ENCODE results near the gene LRRK1. TPM values are rescaled to one million over a fixed set of nuclear protein-coding genes. Genes with fewer than 3 reads are reported as not detected.
A peak's percentile ranks its signal among the peaks of the same experiment; 100 is the strongest.

The LRRK1 gene
- total RNA-seq, 4 donors from 2014 or later: 9.4 to 35.5 (median 16.9) TPM

- no peak for ATAC-seq (ENCODE audit: low FRiP score)
- peak; percentile 14 for DNase-seq (ENCODE audit: low spot score)
- TF ChIP-seq CTCF (IDR thresholded peaks at IDR 0.05): no peak
These were observed 118.1 kb downstream of the LRRK1 start for GRCh38 chr15:101037090-101037830.

DNA sequence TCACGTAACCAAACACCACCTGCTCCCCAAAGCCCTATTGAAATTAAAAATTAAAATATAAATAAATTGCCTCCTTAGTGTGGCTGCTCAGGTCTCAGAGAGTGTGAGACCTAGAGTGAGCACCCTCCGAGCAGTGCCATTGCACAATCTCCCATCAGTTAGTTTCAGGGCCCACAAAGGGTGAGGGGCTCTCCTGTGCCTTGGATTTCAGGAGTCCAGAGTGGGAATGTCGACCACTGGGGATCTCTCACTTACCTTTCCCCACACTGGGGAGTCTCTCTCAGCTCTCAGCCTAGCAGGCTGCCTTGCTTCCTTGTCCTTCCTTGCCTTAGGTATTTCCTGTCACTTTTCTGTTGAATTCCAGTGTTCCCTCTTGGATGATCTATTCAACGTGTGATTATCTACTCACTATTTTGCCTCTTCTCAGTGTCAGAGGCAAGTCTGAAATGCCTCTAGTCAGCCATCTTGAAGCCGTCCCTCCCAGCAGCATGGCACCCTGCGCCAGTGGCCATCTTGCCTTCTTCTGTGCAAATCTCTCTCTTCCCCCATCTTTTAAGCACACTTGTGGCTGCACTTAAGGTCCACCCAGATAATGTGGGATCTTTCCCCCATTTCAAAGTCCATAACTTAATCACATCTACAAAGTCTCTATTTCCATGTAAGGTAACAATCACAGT, 119.3 kb downstream of the LRRK1 start:
- no peak for DNase-seq (ENCODE audit: low spot score)
- TF ChIP-seq CTCF (IDR thresholded peaks at IDR 0.05): no peak

GRCh38 chr15:101039461-101039860, 120.3 kb downstream of the LRRK1 start:
- DNase-seq (ENCODE audit: low spot score) (no peak), ATAC-seq (ENCODE audit: low FRiP score) (no peak)
- no peak for TF ChIP-seq CTCF (IDR thresholded peaks at IDR 0.05)

More for the DNA sequence above, 119.3 kb downstream of the LRRK1 start:
- ATAC-seq (ENCODE audit: low FRiP score): no peak

DNA sequence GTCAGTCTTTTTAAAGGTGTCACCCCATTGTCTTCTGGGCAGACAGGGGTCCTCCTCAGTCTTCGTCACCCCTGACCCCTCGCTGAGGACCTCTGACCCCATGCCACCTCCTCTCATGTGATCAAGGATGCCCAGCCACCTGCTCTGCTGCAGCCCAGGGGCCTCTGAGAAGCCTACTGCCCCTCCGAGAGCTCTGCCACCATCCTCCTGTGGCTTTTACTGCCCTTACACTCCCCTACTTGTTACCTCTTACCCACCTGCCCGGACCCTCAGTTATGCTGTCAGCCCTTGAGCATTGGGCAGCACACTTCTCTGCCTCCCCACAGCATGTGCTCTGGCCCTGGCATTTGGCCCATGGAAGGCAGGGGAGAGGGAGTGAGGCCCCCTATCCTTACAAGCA, 123.2 kb downstream of the LRRK1 start:
- ATAC-seq (ENCODE audit: low FRiP score): no peak
- DNase-seq (ENCODE audit: low spot score): peak; percentile 18
- no peak for TF ChIP-seq CTCF (IDR thresholded peaks at IDR 0.05)

DNA sequence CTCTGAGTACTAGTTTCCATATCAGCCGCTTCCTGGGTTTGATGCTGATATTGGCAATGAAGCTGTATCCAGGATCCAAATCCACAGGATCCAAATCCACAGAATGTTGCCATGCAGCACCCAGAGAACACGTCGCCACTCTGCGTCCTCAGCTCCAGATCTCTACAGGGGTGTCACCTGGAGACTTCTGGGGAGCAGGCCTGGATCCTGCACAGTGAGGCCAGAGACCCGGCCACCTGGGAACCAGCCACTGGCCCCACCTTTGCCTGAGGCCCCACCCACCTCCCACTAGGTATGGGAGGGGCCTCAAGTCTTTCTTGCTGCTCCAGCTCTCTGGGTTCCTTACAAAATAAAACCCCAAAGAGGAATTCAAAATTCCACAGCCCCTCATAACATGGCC, 123.9 kb downstream of the LRRK1 start:
- ATAC-seq (ENCODE audit: low FRiP score): no peak
- no peak for TF ChIP-seq CTCF (IDR thresholded peaks at IDR 0.05)
- no peak for DNase-seq (ENCODE audit: low spot score)

- DNase-seq (ENCODE audit: low spot score) (peak; percentile 8), ATAC-seq (ENCODE audit: low FRiP score) (no peak)
- no peak for TF ChIP-seq CTCF (IDR thresholded peaks at IDR 0.05)
These were observed 124.9 kb downstream of the LRRK1 start for GRCh38 chr15:101043911-101044624.
